ENCODE measurements around the gene CHAD. TPM values are rescaled to one million over a fixed set of nuclear protein-coding genes. Genes with fewer than 3 reads are reported as not detected.
A peak's percentile ranks its signal among the peaks of the same experiment; 100 is the strongest.

The CHAD gene
- total and polyA plus RNA-seq, 2 of the 13 experiments (the other 11 are each of a cell fraction or from before 2014, with no cell fraction given) = 1.4 TPM; not detected in 1

- no peak for TF ChIP-seq ZKSCAN5 (CRISPR knock-in tag; IDR thresholded peaks at IDR 0.05)
- no peak for TF ChIP-seq FOXA1 (IDR thresholded peaks at IDR 0.05)
- no peak for TF ChIP-seq FOXA1 (CRISPR knock-in tag; IDR thresholded peaks at IDR 0.05)
- no peak for TF ChIP-seq SMYD3 (CRISPR knock-in tag; IDR thresholded peaks at IDR 0.05)
- TF ChIP-seq, protein P1, sequence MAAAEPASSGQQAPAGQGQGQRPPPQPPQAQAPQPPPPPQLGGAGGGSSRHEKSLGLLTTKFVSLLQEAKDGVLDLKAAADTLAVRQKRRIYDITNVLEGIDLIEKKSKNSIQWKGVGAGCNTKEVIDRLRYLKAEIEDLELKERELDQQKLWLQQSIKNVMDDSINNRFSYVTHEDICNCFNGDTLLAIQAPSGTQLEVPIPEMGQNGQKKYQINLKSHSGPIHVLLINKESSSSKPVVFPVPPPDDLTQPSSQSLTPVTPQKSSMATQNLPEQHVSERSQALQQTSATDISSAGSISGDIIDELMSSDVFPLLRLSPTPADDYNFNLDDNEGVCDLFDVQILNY (CRISPR knock-in tag; conservative IDR thresholded peaks at IDR 0.05) = no peak
- TF ChIP-seq KLF11 (CRISPR knock-in tag; IDR thresholded peaks at IDR 0.05) = peak; percentile 41; the same call in 1 of the 2 replicates
- no peak for TF ChIP-seq NFRKB (IDR thresholded peaks at IDR 0.05)
- no peak for TF ChIP-seq CREBL2 (CRISPR knock-in tag; IDR thresholded peaks at IDR 0.05; ENCODE audit: borderline replicate concordance)
- peak; percentile 39; the same call in 1 of the 2 replicates for TF ChIP-seq ZNF143 (CRISPR knock-in tag; IDR thresholded peaks at IDR 0.05)
- peak; percentile 99 for TF ChIP-seq ZMYM4 (CRISPR knock-in tag; IDR thresholded peaks at IDR 0.05)
- no peak for TF ChIP-seq STAT5B (CRISPR knock-in tag; IDR thresholded peaks at IDR 0.05)
- no peak for TF ChIP-seq ZNF10 (CRISPR knock-in tag; IDR thresholded peaks at IDR 0.05; ENCODE audit: borderline replicate concordance, low read depth)
- TF ChIP-seq HBP1 (CRISPR knock-in tag; IDR thresholded peaks at IDR 0.05; ENCODE audit: low read depth) = no peak
- TF ChIP-seq SP4 (CRISPR knock-in tag; IDR thresholded peaks at IDR 0.05) = no peak
- TF ChIP-seq PAX8 (CRISPR knock-in tag; IDR thresholded peaks at IDR 0.05; ENCODE audit: borderline replicate concordance) = no peak
- TF ChIP-seq DPF2 (CRISPR knock-in tag; IDR thresholded peaks at IDR 0.05; ENCODE audit: borderline replicate concordance, low read depth) = no peak
- no peak; the same call in 1 of the 2 replicates for TF ChIP-seq SRY (CRISPR knock-in tag; IDR thresholded peaks at IDR 0.05)
- TF ChIP-seq ZBTB46 (CRISPR knock-in tag; IDR thresholded peaks at IDR 0.05; ENCODE audit: borderline replicate concordance) = no peak
- 0 out of 2 replicates have a peak, but pooled peaks have one; percentile 52 for TF ChIP-seq KLF6 (CRISPR knock-in tag; IDR thresholded peaks at IDR 0.05)
- TF ChIP-seq GZF1 (CRISPR knock-in tag; IDR thresholded peaks at IDR 0.05) = no peak
- peak; percentile 77; the same call in 1 of the 2 replicates for TF ChIP-seq ZSCAN21 (CRISPR knock-in tag; IDR thresholded peaks at IDR 0.05; ENCODE audit: borderline replicate concordance)
- TF ChIP-seq ZBTB7B (CRISPR knock-in tag; IDR thresholded peaks at IDR 0.05) = peak; percentile 66
- no peak for TF ChIP-seq AKAP8 (CRISPR knock-in tag; IDR thresholded peaks at IDR 0.05)
- TF ChIP-seq ZNF274 (CRISPR knock-in tag; IDR thresholded peaks at IDR 0.05) = 0 out of 2 replicates have a peak, but pooled peaks have one; percentile 19
- TF ChIP-seq PCBP2 (optimal IDR thresholded peaks at IDR 0.05; ENCODE audit: low read depth, low read length, poor library complexity, severe bottlenecking) = no peak
- TF ChIP-seq KAT7 (CRISPR knock-in tag; IDR thresholded peaks at IDR 0.05; ENCODE audit: borderline replicate concordance) = peak; percentile 74; the same call in 1 of the 2 replicates
These were observed 41.6 kb downstream of the CHAD start (continued) for GRCh38 chr17:50426814-50427787.
